H1 (cell line): ENCODE measurements around the gene SLC22A23. TPM values are rescaled to one million over a fixed set of nuclear protein-coding genes. Genes with fewer than 3 reads are reported as not detected.

Experiments used
- CTCF ChIA-PET: fragments of 300-600 bp; sonication (Branson Sonifier 250); formaldehyde crosslinking; loops from one replicate; lab custom pipeline; 2021; ENCODE audit not compliant: partially characterized antibody; lab: Charles Lee
- POLR2A ChIA-PET: fragments of 300-600 bp; sonication (Branson Sonifier 250); formaldehyde crosslinking; loops from one replicate; lab custom pipeline; 2021; ENCODE audit warnings: inconsistent platforms; ENCODE audit not compliant: partially characterized antibody; lab: Charles Lee
- DNase-seq, 2 experiments: peaks; one replicate each; pipeline versions ENCODE4 v3.0.0 to v3.0.0-alpha.2; 2010 to 2022; ENCODE audit warnings: low spot score in 2 of 2, low read depth in 1 of 2, mixed read lengths in 1 of 2
- FAIRE-seq: peaks from 2 replicates; lab custom pipeline; 2011; peaks lifted over from hg19 to GRCh38; lab: Jason Lieb, UNC
- H2AFZ ChIP-seq: 2 replicates; pipeline ENCODE4 v1.8.1; 2012; ENCODE audit warnings: low read length, inconsistent platforms
- H2AK5ac ChIP-seq: 2 replicates; pipeline ENCODE4 v1.6.1; 2013; ENCODE audit warnings: low read depth, low read length
- H2BK120ac ChIP-seq: replicated peaks from 2 replicates; pipeline ENCODE3; 2013; ENCODE audit warnings: low read depth, low read length, inconsistent platforms
- H2BK12ac ChIP-seq: 2 replicates; pipeline ENCODE4 v1.6.1; 2013; ENCODE audit warnings: low read depth, low read length
- H2BK15ac ChIP-seq: 2 replicates; pipeline ENCODE4 v1.6.1; 2013; ENCODE audit warnings: low read length
- H2BK20ac ChIP-seq: 2 replicates; pipeline ENCODE4 v1.6.1; 2013; ENCODE audit warnings: low read length
- H2BK5ac ChIP-seq: 2 replicates; pipeline ENCODE4 v1.6.1; 2013; ENCODE audit warnings: low read depth, low read length
- H3K14ac ChIP-seq: 2 replicates; pipeline ENCODE4 v1.6.1; 2013; ENCODE audit warnings: inconsistent platforms; ENCODE audit not compliant: insufficient read length
- H3K18ac ChIP-seq: 2 replicates; pipeline ENCODE4 v1.6.1; 2013; ENCODE audit warnings: low read length; ENCODE audit errors: extremely low read depth
- H3K23ac ChIP-seq: 2 replicates; pipeline ENCODE4 v1.6.1; 2013; ENCODE audit warnings: inconsistent platforms; ENCODE audit not compliant: insufficient read length
- H3K23me2 ChIP-seq: 2 replicates; pipeline ENCODE4 v1.6.1; 2013; ENCODE audit warnings: low read depth, low read length
- H3K27ac ChIP-seq: 2 replicates; pipeline ENCODE4 v1.6.1; 2011; ENCODE audit warnings: low read depth, low read length, inconsistent platforms
- H3K27me3 ChIP-seq, 4 experiments: replicated peaks in 1 of 4; 1 replicate in 1 of 4; 2 replicates in 3 of 4; pipeline versions ENCODE4 v1.6.1 to v1.8.1; 2011 to 2013; ENCODE audit warnings: low read length in 3 of 4, mild to moderate bottlenecking in 3 of 4, inconsistent platforms in 2 of 4, mixed read lengths in 2 of 4, moderate library complexity in 1 of 4; ENCODE audit not compliant: control insufficient read depth in 3 of 4, insufficient read depth in 3 of 4; ENCODE audit errors: extremely low read depth in 1 of 4
- H3K36me3 ChIP-seq, 4 experiments: 2 replicates each; pipeline versions ENCODE4 v1.6.1 to v1.8.1; 2011 to 2013; ENCODE audit warnings: mild to moderate bottlenecking in 4 of 4, low read length in 3 of 4, moderate library complexity in 2 of 4, control low read depth in 1 of 4, inconsistent platforms in 1 of 4; ENCODE audit not compliant: insufficient read depth in 4 of 4, control insufficient read depth in 2 of 4
- H3K4ac ChIP-seq: replicated peaks from 2 replicates; pipeline ENCODE3; 2013; ENCODE audit warnings: low read length, low read depth, mixed read lengths, inconsistent platforms; ENCODE audit not compliant: insufficient read length
- H3K4me1 ChIP-seq, 4 experiments: replicated peaks in 1 of 4; 1 replicate in 1 of 4; 2 replicates in 3 of 4; pipeline versions ENCODE4 v1.6.1 to v1.8.1; 2011 to 2013; ENCODE audit warnings: low read length in 3 of 4, inconsistent platforms in 2 of 4, mixed read lengths in 1 of 4; ENCODE audit not compliant: insufficient read depth in 4 of 4, control insufficient read depth in 3 of 4
- H3K4me2 ChIP-seq, 2 experiments: 2 replicates each; pipeline versions ENCODE4 v1.6.1 to v1.8.1; 2011 to 2013; ENCODE audit warnings: low read depth in 2 of 2, low read length in 2 of 2, control low read depth in 1 of 2, inconsistent platforms in 1 of 2, mild to moderate bottlenecking in 1 of 2; ENCODE audit not compliant: insufficient read depth in 1 of 2
- H3K4me3 ChIP-seq, 4 experiments: fragments of 200-600, 300-600 bp in 1 of 4; sonication (generic), shearing (Covaris generic), sonication (Bioruptor Twin) in 1 of 4; 2 replicates each; pipeline versions ENCODE4 v1.5.1 to v1.8.1; 2011 to 2016; ENCODE audit warnings: low read length in 4 of 4, low read depth in 3 of 4, control low read depth in 2 of 4, inconsistent platforms in 2 of 4, mild to moderate bottlenecking in 2 of 4, mixed read lengths in 1 of 4, moderate library complexity in 1 of 4; ENCODE audit not compliant: insufficient read depth in 2 of 4; ENCODE audit errors: extremely low read depth in 1 of 4
- H3K56ac ChIP-seq: replicated peaks from 2 replicates; pipeline ENCODE3; 2013; ENCODE audit warnings: low read depth, mild to moderate bottlenecking, mixed read lengths, low read length, inconsistent platforms; ENCODE audit not compliant: insufficient read length
- H3K79me1 ChIP-seq: 2 replicates; pipeline ENCODE4 v1.6.1; 2013; ENCODE audit warnings: low read depth, low read length, control low read depth
- H3K79me2 ChIP-seq, 2 experiments: 2 replicates each; pipeline versions ENCODE4 v1.6.1 to v1.8.1; 2012 to 2013; ENCODE audit warnings: low read length in 2 of 2, mild to moderate bottlenecking in 2 of 2, inconsistent platforms in 1 of 2; ENCODE audit not compliant: insufficient read depth in 2 of 2, control insufficient read depth in 1 of 2
- H3K9ac ChIP-seq, 4 experiments: replicated peaks in 1 of 4; 1 replicate in 1 of 4; 2 replicates in 3 of 4; pipeline versions ENCODE4 v1.6.1 to v1.8.1; 2011 to 2013; ENCODE audit warnings: low read depth in 3 of 4, low read length in 3 of 4, control low read depth in 2 of 4, mild to moderate bottlenecking in 2 of 4, moderate library complexity in 2 of 4, inconsistent platforms in 1 of 4; ENCODE audit errors: extremely low read depth in 1 of 4
- H3K9me3 ChIP-seq, 2 experiments: 2 replicates each; pipeline versions ENCODE4 v1.6.1 to v1.8.1; 2012 to 2013; ENCODE audit warnings: mild to moderate bottlenecking in 2 of 2, moderate library complexity in 2 of 2, control low read depth in 1 of 2, inconsistent platforms in 1 of 2, low read depth in 1 of 2, low read length in 1 of 2, mixed read lengths in 1 of 2; ENCODE audit not compliant: insufficient read depth in 2 of 2
- H4K20me1 ChIP-seq, 2 experiments: replicated peaks in 1 of 2; 2 replicates each; pipeline versions ENCODE3 to v1.8.1; 2011 to 2013; ENCODE audit warnings: inconsistent platforms in 2 of 2, low read length in 2 of 2, mild to moderate bottlenecking in 1 of 2; ENCODE audit not compliant: insufficient read depth in 2 of 2, control insufficient read depth in 1 of 2
- H4K5ac ChIP-seq: 2 replicates; pipeline ENCODE4 v1.6.1; 2013; ENCODE audit warnings: low read length, low read depth, mixed read lengths, inconsistent platforms; ENCODE audit not compliant: insufficient read length
- H4K8ac ChIP-seq: 2 replicates; pipeline ENCODE4 v1.8.0; 2013; ENCODE audit warnings: mild to moderate bottlenecking, moderate library complexity, low read length, inconsistent platforms; ENCODE audit not compliant: insufficient read depth; ENCODE audit errors: extremely low read depth
- H4K91ac ChIP-seq: replicated peaks from 2 replicates; pipeline ENCODE3; 2013; ENCODE audit warnings: low read length, mixed read lengths, inconsistent platforms; ENCODE audit not compliant: insufficient read length
- BACH1 ChIP-seq: IDR thresholded peaks from 2 replicates; pipeline ENCODE4 v1.6.1; 2012; ENCODE audit warnings: low read length, improper control_type of control experiment
- GTF2F1 ChIP-seq: IDR thresholded peaks from 2 replicates; pipeline ENCODE4 v1.6.1; 2012; ENCODE audit warnings: low read depth, low read length, improper control_type of control experiment, borderline replicate concordance
- JUND ChIP-seq: IDR thresholded peaks from 2 replicates; pipeline ENCODE4 v1.6.1; 2011; ENCODE audit warnings: mild to moderate bottlenecking, improper control_type of control experiment, low read length
- KDM1A ChIP-seq: fragments of 200-600, 300-600 bp; sonication (generic); IDR thresholded peaks from 2 replicates; pipeline ENCODE4 v1.7.1; 2016; ENCODE audit warnings: mild to moderate bottlenecking, low read length, borderline replicate concordance
- NRF1 ChIP-seq: IDR thresholded peaks from 2 replicates; pipeline ENCODE4 v1.6.1; 2011; ENCODE audit warnings: mild to moderate bottlenecking, low read depth, low read length, improper control_type of control experiment
- RFX5 ChIP-seq: IDR thresholded peaks from 2 replicates; pipeline ENCODE4 v1.6.1; 2011; ENCODE audit warnings: low read depth, low read length, improper control_type of control experiment, borderline replicate concordance
- RXRA ChIP-seq: IDR thresholded peaks from 2 replicates; pipeline ENCODE4 v1.6.1; 2011; ENCODE audit warnings: low read depth, mild to moderate bottlenecking, low read length, moderate library complexity; ENCODE audit not compliant: insufficient read depth
- SAP30 ChIP-seq: fragments of 300-600 bp; sonication (generic); IDR thresholded peaks from 2 replicates; pipeline ENCODE4 v1.7.1; 2012; ENCODE audit warnings: low read length, moderate library complexity, mild to moderate bottlenecking, inconsistent platforms; ENCODE audit not compliant: insufficient read depth, insufficient replicate concordance
- SP1 ChIP-seq: IDR thresholded peaks from 2 replicates; pipeline ENCODE4 v1.6.1; 2011; ENCODE audit warnings: low read depth, low read length
- TCF12 ChIP-seq: IDR thresholded peaks from 2 replicates; pipeline ENCODE4 v1.6.1; 2011; ENCODE audit warnings: low read depth, mild to moderate bottlenecking, low read length
- WGBS, 2 experiments: shearing (Covaris generic) in 1 of 2; methylation state at CpG; one replicate each; pipeline versions ENCODE4 v1.1.6 to v1.1.7; 2013 to 2015; ENCODE audit warnings: low lambda C conversion rate in 2 of 2, mixed read lengths in 2 of 2, inconsistent platforms in 1 of 2, low coverage in 1 of 2, missing lambda C conversion rate in 1 of 2; ENCODE audit not compliant: insufficient replicate concordance in 2 of 2, insufficient coverage in 1 of 2, insufficient read length in 1 of 2; ENCODE audit errors: extremely low coverage in 1 of 2, missing lambda C conversion rate in 1 of 2; 5-methylcytosine and 5-hydroxymethylcytosine counted together
- polyA plus RNA-seq, 7 experiments: library from polyadenylated mRNA; depleted of rRNA in 3 of 7; stranded (reverse) in 5 of 7; unstranded in 2 of 7; fragments of >200 nt in 5 of 7; fragments of 200-250 nt in 2 of 7; gene quantifications; 1 replicate in 5 of 7; 2 replicates in 1 of 7; 4 replicates in 1 of 7; pipeline versions ENCODE4 v1.2.1 to v1.2.3, GENCODE V29; 2011 to 2013; ENCODE audit warnings: missing spikeins in 2 of 7, mixed read lengths in 2 of 7
- total RNA-seq: library from RNA; stranded (reverse); fragmentation: NEBNext Ultra II Directional; extraction: Animal tissue kit (Norgen Biotek cat#: 25700); gene quantifications from 2 replicates; pipeline ENCODE4 v1.2.1, GENCODE V29; 2021

SLC22A23 gene
- total and polyA plus RNA-seq, 2 of the 8 experiments (the other 6 are each of a cell fraction or from before 2014, with no cell fraction given): 9.9 to 38.4 TPM

- Histone ChIP-seq H2BK15ac (no peak overlapping the region), H3K23me2 (no peaks in the 10 kb centered on the region), H3K9ac (no peak overlapping the region), H3K36me3 (peaks cover 6 to 66% (median 25%) of the 10 kb centered on the region in 4 experiments; a peak in 7 of 8 replicates), H3K14ac (no peak overlapping the region), H3K79me2 (peaks cover 0 to 32% of the 10 kb centered on the region in 2 experiments; a peak in 1 of 4 replicates), H2AFZ (no peak overlapping the region), H2BK12ac (no peak overlapping the region), H4K91ac (no peak overlapping the region), H3K27ac (no peak overlapping the region), H3K9me3 (no peaks in the 10 kb centered on the region), H3K4me1 (no peaks in the 10 kb centered on the region; a peak in 1 of 7 replicates), H2AK5ac (no peak overlapping the region), H3K18ac (no peak overlapping the region), H3K27me3 (no peaks in the 10 kb centered on the region), H2BK5ac (no peak overlapping the region), H3K79me1 (peaks cover 14% of the 10 kb centered on the region), H3K4me3 (no peak overlapping the region), H3K4ac (no peak overlapping the region), H4K8ac (no peak overlapping the region), H2BK20ac (no peak overlapping the region), H4K5ac (no peak overlapping the region), H4K20me1 (peaks cover 8 to 28% of the 10 kb centered on the region in 2 experiments), H3K23ac (no peak overlapping the region), H3K4me2 (no peak overlapping the region), H3K56ac (no peak overlapping the region), H2BK120ac (no peak overlapping the region)
- DNase-seq: no peak
- TF ChIP-seq TCF12 (no peak), SP1 (no peak), SAP30 (no peak), BACH1 (no peak), RXRA (no peak), NRF1 (no peak), RFX5 (no peak), KDM1A (no peak), JUND (no peak), GTF2F1 (no peak)
- FAIRE-seq: no peak
- POLR2A ChIA-PET: no interaction called here
- 91% methylated on average over 11 of the region's 11 CpGs; no CpG with 5 or more reads in 1 of the 2 experiments for WGBS, 2 experiments
- CTCF ChIA-PET: interaction anchor here (1.0 to 1.4 kb wide), 2 partner anchors 61 to 463 kb away, joined by 3 to 7 read pairs; no protein-coding TSS in a partner anchor
Measured at GRCh38 chr6:3268680-3269079, 188.2 kb downstream of the SLC22A23 start.
